CD4-positive, alpha-beta T cell treated with Interleukin-10 for 1 hour (primary cell): ENCODE measurements around the gene COBLL1.
"Not testable (repeated sequence)": the region's sequence is repeated elsewhere in the genome, so short reads cannot be mapped to it uniquely, and the experiment has no call there.

Source experiments
- DNase-seq: peaks from one replicate; pipeline ENCODE4 v3.0.0-alpha.2; 2020

Gene COBLL1

GRCh38 chr2:164859906-164860693 lies 18.5 kb upstream of the COBLL1 start:
- not testable (repeated sequence) for DNase-seq

GRCh38 chr2:164859251-164859818 lies 17.7 kb upstream of the COBLL1 start:
- DNase-seq = no peak

- no peak for DNase-seq
Measured at GRCh38 chr2:164852086-164852485, 10.5 kb upstream of the COBLL1 start.

- no peak for DNase-seq
Measured at GRCh38 chr2:164850235-164850634, 8.6 kb upstream of the COBLL1 start.

GRCh38 chr2:164849506-164849905 lies 7.9 kb upstream of the COBLL1 start:
- no peak for DNase-seq

GRCh38 chr2:164847981-164848741 lies 6.5 kb upstream of the COBLL1 start:
- DNase-seq = no peak

- DNase-seq = no peak
Measured at GRCh38 chr2:164847291-164847690, 5.7 kb upstream of the COBLL1 start.

- no peak for DNase-seq
Measured at GRCh38 chr2:164846276-164846675, 4.7 kb upstream of the COBLL1 start.

- DNase-seq = no peak
Measured at GRCh38 chr2:164843346-164843911, 1.8 kb upstream of the COBLL1 start.

GRCh38 chr2:164842624-164842966 lies 972 bp upstream of the COBLL1 start:
- no peak for DNase-seq

- DNase-seq = peak; percentile 3
Measured at GRCh38 chr2:164840930-164841718, 499 bp downstream of the COBLL1 start.

GRCh38 chr2:164840458-164840929 lies 1.1 kb downstream of the COBLL1 start:
- no peak for DNase-seq

GRCh38 chr2:164839914-164840457 lies 1.6 kb downstream of the COBLL1 start:
- no peak for DNase-seq

GRCh38 chr2:164837807-164838206 lies 3.8 kb downstream of the COBLL1 start:
- DNase-seq = no peak

- no peak for DNase-seq
Measured at GRCh38 chr2:164836907-164837306, 4.7 kb downstream of the COBLL1 start.

- DNase-seq = no peak
Measured at GRCh38 chr2:164835302-164835701, 6.3 kb downstream of the COBLL1 start.

GRCh38 chr2:164831887-164832286 lies 9.7 kb downstream of the COBLL1 start:
- no peak for DNase-seq

- no peak for DNase-seq
Measured at GRCh38 chr2:164831180-164831579, 10.4 kb downstream of the COBLL1 start.

- no peak for DNase-seq
Measured at GRCh38 chr2:164826293-164827243, 15.1 kb downstream of the COBLL1 start.

GRCh38 chr2:164824872-164825271 lies 16.8 kb downstream of the COBLL1 start:
- DNase-seq = no peak

- no peak for DNase-seq
Measured at GRCh38 chr2:164823126-164823525, 18.5 kb downstream of the COBLL1 start.
